Ishikawa (cell line): Measurements from ENCODE around the gene FAM83F.

Experiments
- CEBPB ChIP-seq: IDR thresholded peaks from 2 replicates; pipeline ENCODE4 v1.6.1; 2012
- CREB1 ChIP-seq: IDR thresholded peaks from 2 replicates; pipeline ENCODE4 v1.6.1; 2012; ENCODE audit warnings: low read depth
- EGR1 ChIP-seq: IDR thresholded peaks from 2 replicates; pipeline ENCODE4 v1.6.1; 2012
- EP300 ChIP-seq: IDR thresholded peaks from 2 replicates; pipeline ENCODE4 v1.6.1; 2012; ENCODE audit warnings: borderline replicate concordance
- FOXM1 ChIP-seq: IDR thresholded peaks from 2 replicates; pipeline ENCODE4 v1.6.1; 2012; ENCODE audit warnings: low read depth, borderline replicate concordance
- MAX ChIP-seq: IDR thresholded peaks from 2 replicates; pipeline ENCODE4 v1.6.1; 2012
- NFIC ChIP-seq: IDR thresholded peaks from 2 replicates; pipeline ENCODE4 v1.6.1; 2012
- RAD21 ChIP-seq: IDR thresholded peaks from 2 replicates; pipeline ENCODE4 v1.6.1; 2012; ENCODE audit warnings: low read depth
- REST ChIP-seq: IDR thresholded peaks from 2 replicates; pipeline ENCODE4 v1.6.1; 2012; ENCODE audit warnings: low read depth, mild to moderate bottlenecking
- TAF1 ChIP-seq: IDR thresholded peaks from 2 replicates; pipeline ENCODE4 v1.6.1; 2012; ENCODE audit warnings: low read depth, mild to moderate bottlenecking
- TEAD4 ChIP-seq: IDR thresholded peaks from 2 replicates; pipeline ENCODE4 v1.6.1; 2012
- USF1 ChIP-seq: IDR thresholded peaks from 2 replicates; pipeline ENCODE4 v1.6.1; 2012
- YY1 ChIP-seq: IDR thresholded peaks from 2 replicates; pipeline ENCODE4 v1.6.1; 2012; ENCODE audit warnings: low read depth
- ZBTB7A ChIP-seq: IDR thresholded peaks from 2 replicates; pipeline ENCODE4 v1.6.1; 2012; ENCODE audit warnings: low read depth

GRCh38 chr22:40076702-40077645 lies 82.2 kb downstream of the FAM83F start:
- TF ChIP-seq RAD21: no peak
- TF ChIP-seq CEBPB: no peak
- TF ChIP-seq EGR1: no peak
- TF ChIP-seq REST: no peak
- TF ChIP-seq MAX: no peak
- no peak for TF ChIP-seq NFIC
- no peak for TF ChIP-seq TEAD4
- TF ChIP-seq EP300: no peak
- no peak for TF ChIP-seq CREB1
- TF ChIP-seq YY1: no peak
- no peak for TF ChIP-seq TAF1
- TF ChIP-seq USF1: no peak
- TF ChIP-seq FOXM1: no peak
- TF ChIP-seq ZBTB7A: no peak
